Ovary (tissue), 9 donors: ENCODE results near the gene POGZ. TPM values are rescaled to one million over a fixed set of nuclear protein-coding genes. Genes with fewer than 3 reads are reported as not detected.
"Not testable (repeated sequence)": the region's sequence is repeated elsewhere in the genome, so short reads cannot be mapped to it uniquely, and the experiment has no call there.

Experiments used
- DNase-seq, 5 donors: peaks; one replicate each; pipeline ENCODE4 v3.0.0-alpha.2; 2019 to 2020
- H3K27ac ChIP-seq, 2 donors: fragments of 200-600 bp; one replicate each; pipeline versions ENCODE4 v1.5.1 to v1.8.0; 2019 to 2022
- H3K27me3 ChIP-seq: fragments of 200-600 bp; one replicate; pipeline ENCODE4 v1.8.0; 2022
- H3K36me3 ChIP-seq: fragments of 200-600 bp; sonication (generic); one replicate; pipeline ENCODE4 v1.5.1; 2019
- H3K4me1 ChIP-seq: one replicate; pipeline ENCODE4 v1.8.1; 2013; ENCODE audit warnings: mild to moderate bottlenecking, moderate library complexity; ENCODE audit not compliant: insufficient read depth
- H3K4me3 ChIP-seq: fragments of 200-600 bp; sonication (generic); one replicate; pipeline ENCODE4 v1.5.1; 2017
- H3K9me3 ChIP-seq, 2 donors: fragments of 200-600 bp in 1 of 2; sonication (generic) in 1 of 2; one replicate each; pipeline versions ENCODE4 v1.5.1 to v1.8.1; 2013 to 2019; ENCODE audit warnings: mild to moderate bottlenecking in 1 of 2, moderate library complexity in 1 of 2
- CTCF ChIP-seq, 3 donors: fragments of 450-650 bp in 2 of 3; fragments of 200-600 bp in 1 of 3; IDR thresholded peaks; one replicate each; pipeline versions ENCODE4 v1.5.1 to v1.8.0; 2016 to 2022; ENCODE audit warnings: antibody characterized with exemption in 3 of 3, mild to moderate bottlenecking in 1 of 3
- EP300 ChIP-seq: sonication (generic); formaldehyde crosslinking; IDR thresholded peaks from one replicate; pipeline ENCODE4 v1.6.1; 2017; ENCODE audit warnings: antibody characterized with exemption
- POLR2A ChIP-seq: fragments of 450-650 bp; IDR thresholded peaks from one replicate; pipeline ENCODE4 v1.6.1; 2017; ENCODE audit warnings: antibody characterized with exemption, mild to moderate bottlenecking, moderate library complexity
- WGBS, 3 donors: extraction: QIAGEN DNeasy Blood & Tissue Kit in 1 of 3; methylation state at CpG; one replicate each; pipeline versions ENCODE4 v1.1.5 to v1.1.7; 2013 to 2017; 5-methylcytosine and 5-hydroxymethylcytosine counted together
- intact Hi-C, 4 donors: fragments of 100-400 bp; cut with DNase I; formaldehyde crosslinking; loops; one replicate each; pipeline versions ENCODE4 v1.11.0 to v1.15.1; 2022 to 2023
- polyA plus RNA-seq, 2 donors: library from polyadenylated mRNA; stranded (reverse); fragments of 200-250 nt in 1 of 2; fragments of 350-450 nt in 1 of 2; fragmentation: Illumina TruSeq in 1 of 2; extraction: RNeasy Lipid Tissue Mini Kit (QIAGEN cat#74804) in 1 of 2; gene quantifications; one replicate each; pipeline ENCODE4 v1.2.3, GENCODE V29; 2013 to 2014
- total RNA-seq, 7 donors: library from RNA; depleted of rRNA in 2 of 7; stranded (reverse); fragments of >200 nt in 2 of 7; fragmentation: NEBNext Ultra II Directional in 3 of 7; extraction: Animal tissue kit (Norgen Biotek cat#: 25700) in 3 of 7; gene quantifications; one replicate each; pipeline versions ENCODE4 v1.1.0 to v1.2.4, GENCODE V29; 2016 to 2023
- donor health status: DM: no; HTN: no; CAD: no; lungs with moderate emphysema.
- donor health status: DM: no; HTN: no; CAD: no.
- donor health status: Bipolar disorder and iron deficiency.
- donor health status: DM: yes; HTN: yes; CAD: no.
- donor health status: DM: no; HTN: no; CAD: no.
- donor health status: DM: yes; HTN: yes; CAD: no.

The POGZ gene
- total and polyA plus RNA-seq, 9 donors: 34.6 to 151 (median 104) TPM

- peaks cover 4% of the 10 kb centered on the region for H3K4me1 ChIP-seq
- no peak for DNase-seq
- H3K4me3 ChIP-seq: no peak overlapping the region
- no peak for TF ChIP-seq CTCF (IDR thresholded peaks at IDR 0.05)
- TF ChIP-seq EP300: no peak
- TF ChIP-seq POLR2A: no peak
- H3K36me3 ChIP-seq: no peaks in the 10 kb centered on the region
- no peaks in the 10 kb centered on the region for H3K27me3 ChIP-seq
- H3K27ac ChIP-seq: no peak overlapping the region
- 85 to 89% (median 87%) methylated on average over 13 of the region's 13 CpGs for WGBS, 3 donors
- intact Hi-C loops: loop anchor here in 1 of 4 donors (5.0 kb wide), 1 partner anchor 54 kb away; the partner anchor contains the start of gene RFX5
- no peaks in the 10 kb centered on the region for H3K9me3 ChIP-seq
These were observed 58.0 kb downstream of the POGZ start for GRCh38 chr1:151401125-151401788.

GRCh38 chr1:151399324-151400171 is 59.7 kb downstream of the POGZ start, which contains the start of gene PSMB4:
Gene PSMB4 (plus strand): TSS chr1:151399573. CDS start chr1:151399588, 15 bp downstream.
- no peaks in the 10 kb centered on the region for H3K27me3 ChIP-seq
- 0 to 1% (median 1%) methylated on average over 63 of the region's 63 CpGs for WGBS, 3 donors
- intact Hi-C loops: loop anchor here in 3 of 4 donors (2.0 to 10.0 kb wide), 4 partner anchors 52 to 105 kb away; partner anchors contain the start of gene RFX5 (in 1 of the 3)
- peak within 1 kb of the TSS; percentile 88 for H3K4me3 ChIP-seq
- no peaks in the 10 kb centered on the region for H3K9me3 ChIP-seq
- peaks cover 4% of the 10 kb centered on the region for H3K4me1 ChIP-seq
- peak; percentile 81 to 89 (median 82) for DNase-seq
- peak within 1 kb of the TSS; percentile 58 to 81 for H3K27ac ChIP-seq
- H3K36me3 ChIP-seq: no peaks in the 10 kb centered on the region
- TF ChIP-seq POLR2A (peak; percentile 66), CTCF (IDR thresholded peaks at IDR 0.05) (peak in 2 of 3 donors; percentile 40 to 56), EP300 (no peak)

GRCh38 chr1:151396265-151396664 is 63.0 kb downstream of the POGZ start:
- intact Hi-C loops: loop anchor here in 2 of 4 donors (5.0 to 10.0 kb wide), 2 partner anchors 94 to 101 kb away; no protein-coding TSS in a partner anchor
- not testable (repeated sequence) for H3K4me1 ChIP-seq, H3K27me3 ChIP-seq, DNase-seq, H3K9me3 ChIP-seq, H3K4me3 ChIP-seq, H3K36me3 ChIP-seq, H3K27ac ChIP-seq
- WGBS, 3 donors: 67 to 70% (median 69%) methylated on average over 5 of the region's 5 CpGs

GRCh38 chr1:151393583-151393982 is 65.7 kb downstream of the POGZ start:
- Histone ChIP-seq H3K27ac (no peak overlapping the region), H3K4me3 (no peak overlapping the region), H3K4me1 (no peaks in the 10 kb centered on the region), H3K9me3 (no peaks in the 10 kb centered on the region), H3K27me3 (no peaks in the 10 kb centered on the region), H3K36me3 (no peaks in the 10 kb centered on the region)
- TF ChIP-seq POLR2A: no peak
- no peak for TF ChIP-seq EP300
- no peak for TF ChIP-seq CTCF (IDR thresholded peaks at IDR 0.05)
- intact Hi-C loops: loop anchor here in 1 of 4 donors (10.0 kb wide), 1 partner anchor 99 kb away; no protein-coding TSS in a partner anchor
- no peak for DNase-seq
